ENCODE measurements around the gene SETD1A.

Gene SETD1A

GRCh38 chr16:30948667-30949649 is 8.6 kb upstream of the SETD1A start, which contains the start of gene ORAI3:
ORAI3 (plus strand) TSS chr16:30949068; CDS start chr16:30949290, 222 bp downstream.
- no peak for DNase-seq (ENCODE audit: low read depth)
- no peak for TF ChIP-seq CTCF (IDR thresholded peaks at IDR 0.05; ENCODE audit: control insufficient read depth, insufficient read depth, low read depth, low read length, missing control alignments)
- H3K4me3 ChIP-seq (ENCODE audit: control insufficient read depth, low read depth, low read length): peak within 1 kb of the TSS; percentile 88

GRCh38 chr16:30949650-30950515 is 7.7 kb upstream of the SETD1A start:
- peak overlapping the region; percentile 88 for H3K4me3 ChIP-seq (ENCODE audit: control insufficient read depth, low read depth, low read length)
- DNase-seq (ENCODE audit: low read depth): no peak
- TF ChIP-seq CTCF (IDR thresholded peaks at IDR 0.05; ENCODE audit: control insufficient read depth, insufficient read depth, low read depth, low read length, missing control alignments): no peak

GRCh38 chr16:30950516-30951065 is 7.0 kb upstream of the SETD1A start:
- peak overlapping the region; percentile 88 for H3K4me3 ChIP-seq (ENCODE audit: control insufficient read depth, low read depth, low read length)
- DNase-seq (ENCODE audit: low read depth): no peak
- TF ChIP-seq CTCF (IDR thresholded peaks at IDR 0.05; ENCODE audit: control insufficient read depth, insufficient read depth, low read depth, low read length, missing control alignments): no peak

- H3K4me3 ChIP-seq (ENCODE audit: control insufficient read depth, low read depth, low read length): no peak overlapping the region
- DNase-seq (ENCODE audit: low read depth): no peak
- no peak for TF ChIP-seq CTCF (IDR thresholded peaks at IDR 0.05; ENCODE audit: control insufficient read depth, insufficient read depth, low read depth, low read length, missing control alignments)
These were observed 6.4 kb upstream of the SETD1A start for GRCh38 chr16:30951193-30951592.

GRCh38 chr16:30951750-30952149 is 5.8 kb upstream of the SETD1A start:
- H3K4me3 ChIP-seq (ENCODE audit: control insufficient read depth, low read depth, low read length): no peak overlapping the region
- no peak for TF ChIP-seq CTCF (IDR thresholded peaks at IDR 0.05; ENCODE audit: control insufficient read depth, insufficient read depth, low read depth, low read length, missing control alignments)
- peak; percentile 42 for DNase-seq (ENCODE audit: low read depth)

GRCh38 chr16:30953111-30953510 is 4.4 kb upstream of the SETD1A start:
- no peak overlapping the region for H3K4me3 ChIP-seq (ENCODE audit: control insufficient read depth, low read depth, low read length)
- no peak for TF ChIP-seq CTCF (IDR thresholded peaks at IDR 0.05; ENCODE audit: control insufficient read depth, insufficient read depth, low read depth, low read length, missing control alignments)
- DNase-seq (ENCODE audit: low read depth): no peak

All from AG09309 (cell line).